HG03575 (cell line): Measurements from ENCODE around the gene SMAD6.

Experiments
- ATAC-seq: cut with Tn5 transposase; IDR thresholded peaks from one replicate; pipeline ENCODE4 v1.9.1; 2021; ENCODE audit not compliant: unreplicated experiment, insufficient number of reproducible peaks, low FRiP score; ENCODE audit errors: extremely low read depth

SMAD6 gene

GRCh38 chr15:66733976-66734375 is 31.9 kb downstream of the SMAD6 start:
- ATAC-seq = no peak

GRCh38 chr15:66734961-66735908 is 33.2 kb downstream of the SMAD6 start:
- no peak for ATAC-seq

GRCh38 chr15:66735909-66736305 is 33.9 kb downstream of the SMAD6 start:
- no peak for ATAC-seq

GRCh38 chr15:66737243-66738010 is 35.4 kb downstream of the SMAD6 start:
- no peak for ATAC-seq

GRCh38 chr15:66738116-66738515 is 36.1 kb downstream of the SMAD6 start:
- no peak for ATAC-seq

GRCh38 chr15:66738595-66738994 is 36.6 kb downstream of the SMAD6 start:
- no peak for ATAC-seq

GRCh38 chr15:66739287-66739686 is 37.3 kb downstream of the SMAD6 start:
- no peak for ATAC-seq

GRCh38 chr15:66740802-66741201 is 38.8 kb downstream of the SMAD6 start:
- no peak for ATAC-seq

- no peak for ATAC-seq
Observed at GRCh38 chr15:66741646-66742045, 39.6 kb downstream of the SMAD6 start.

GRCh38 chr15:66742286-66742685 is 40.2 kb downstream of the SMAD6 start:
- ATAC-seq = no peak

GRCh38 chr15:66743204-66743603 is 41.2 kb downstream of the SMAD6 start:
- no peak for ATAC-seq

GRCh38 chr15:66743703-66744536 is 41.9 kb downstream of the SMAD6 start:
- no peak for ATAC-seq

- ATAC-seq = no peak
Observed at GRCh38 chr15:66744610-66745279, 42.7 kb downstream of the SMAD6 start.

GRCh38 chr15:66745530-66746230 is 43.6 kb downstream of the SMAD6 start:
- ATAC-seq = no peak

GRCh38 chr15:66746231-66746605 is 44.2 kb downstream of the SMAD6 start:
- no peak for ATAC-seq

GRCh38 chr15:66747223-66747622 is 45.2 kb downstream of the SMAD6 start:
- no peak for ATAC-seq

GRCh38 chr15:66747886-66748707 is 46.1 kb downstream of the SMAD6 start:
- no peak for ATAC-seq

GRCh38 chr15:66748708-66749035 is 46.6 kb downstream of the SMAD6 start:
- no peak for ATAC-seq
